OCI-LY1 (cell line): Measurements from ENCODE around the gene OR2D2.

ENCODE experiments used
- H2AFZ ChIP-seq: fragments of 200-600 bp; sonication (generic), shearing (Covaris generic); 2 replicates; pipeline ENCODE4 v1.6.0; 2014; ENCODE audit warnings: antibody characterized with exemption, mild to moderate bottlenecking, low read length
- H3F3A ChIP-seq: fragments of 200-600 bp; sonication (generic), shearing (Covaris generic); 2 replicates; pipeline ENCODE4 v1.6.0; 2014; ENCODE audit warnings: mild to moderate bottlenecking, antibody characterized with exemption, low read length, moderate library complexity; ENCODE audit not compliant: insufficient read depth
- H3K27ac ChIP-seq: fragments of 200-600 bp; sonication (generic); 2 replicates; pipeline ENCODE4 v1.5.1; 2014; ENCODE audit warnings: low read length, mixed run types, mild to moderate bottlenecking, low read depth; ENCODE audit not compliant: poor library complexity, severe bottlenecking
- H3K27me3 ChIP-seq: fragments of 200-600 bp; sonication (generic); 2 replicates; pipeline ENCODE4 v1.6.0; 2014; ENCODE audit warnings: antibody characterized with exemption, mild to moderate bottlenecking, low read length, moderate library complexity; ENCODE audit not compliant: insufficient read depth
- H3K36me3 ChIP-seq: fragments of 200-600 bp; sonication (generic); 2 replicates; pipeline ENCODE4 v1.6.1; 2014; ENCODE audit warnings: mild to moderate bottlenecking, antibody characterized with exemption, low read length, moderate library complexity, mixed read lengths; ENCODE audit not compliant: insufficient read depth
- H3K4me1 ChIP-seq: fragments of 200-600 bp; sonication (generic); 2 replicates; pipeline ENCODE4 v1.5.1; 2014; ENCODE audit warnings: mild to moderate bottlenecking, low read length, moderate library complexity; ENCODE audit not compliant: insufficient read depth, severe bottlenecking
- H3K4me2 ChIP-seq: fragments of 200-600 bp; sonication (generic), shearing (Covaris generic); 2 replicates; pipeline ENCODE4 v1.6.1; 2014; ENCODE audit warnings: low read length
- H3K4me3 ChIP-seq: fragments of 200-600 bp; sonication (generic); 2 replicates; pipeline ENCODE4 v1.5.1; 2014; ENCODE audit warnings: low read length, low read depth, mild to moderate bottlenecking, mixed read lengths; ENCODE audit not compliant: poor library complexity, severe bottlenecking
- H3K79me2 ChIP-seq: fragments of 200-600 bp; shearing (Covaris generic); 2 replicates; pipeline ENCODE4 v1.6.1; 2016; ENCODE audit warnings: mixed run types, low read length, mixed read lengths; ENCODE audit not compliant: insufficient read depth
- H3K9ac ChIP-seq: fragments of 200-600 bp; sonication (generic), shearing (Covaris generic); 2 replicates; pipeline ENCODE4 v1.6.1; 2014; ENCODE audit warnings: mild to moderate bottlenecking, low read length, mixed read lengths
- H3K9me2 ChIP-seq: fragments of 200-600 bp; sonication (generic), shearing (Covaris generic); 2 replicates; pipeline ENCODE4 v1.6.1; 2014; ENCODE audit warnings: low read depth, mild to moderate bottlenecking, low read length, mixed read lengths
- H3K9me3 ChIP-seq: fragments of 200-600 bp; shearing (Covaris generic); 2 replicates; pipeline ENCODE4 v1.6.1; 2014; ENCODE audit warnings: low read length, mixed read lengths
- H4K20me1 ChIP-seq: fragments of 200-600 bp; sonication (generic), shearing (Covaris generic); 2 replicates; pipeline ENCODE4 v1.6.0; 2016; ENCODE audit warnings: mild to moderate bottlenecking, low read length; ENCODE audit not compliant: insufficient read depth
- CTCF ChIP-seq: fragments of 200-600 bp; sonication (generic), shearing (Covaris generic); IDR thresholded peaks from 2 replicates; pipeline ENCODE4 v1.5.1; 2017; ENCODE audit warnings: mild to moderate bottlenecking, antibody characterized with exemption, low read length, moderate library complexity, mixed read lengths
- EZH2 ChIP-seq: fragments of 200-600 bp; sonication (generic), shearing (Covaris generic); IDR thresholded peaks from 2 replicates; pipeline ENCODE4 v1.8.0; 2017; ENCODE audit warnings: borderline replicate concordance, mixed run types, mild to moderate bottlenecking, antibody characterized with exemption, low read length, moderate library complexity, mixed read lengths

The OR2D2 gene

GRCh38 chr11:6895010-6895409 lies 2.7 kb upstream of the OR2D2 start:
- no peaks in the 10 kb centered on the region for H3K27me3 ChIP-seq
- H3K79me2 ChIP-seq: no peaks in the 10 kb centered on the region
- no peaks in the 10 kb centered on the region for H3K9me3 ChIP-seq
- H3K36me3 ChIP-seq: no peaks in the 10 kb centered on the region
- H4K20me1 ChIP-seq: no peaks in the 10 kb centered on the region
- H3K4me2 ChIP-seq: no peak overlapping the region
- H3F3A ChIP-seq: no peaks in the 10 kb centered on the region
- no peak overlapping the region for H3K4me3 ChIP-seq
- H3K4me1 ChIP-seq: no peaks in the 10 kb centered on the region
- no peak overlapping the region for H2AFZ ChIP-seq
- no peak overlapping the region for H3K9ac ChIP-seq
- H3K9me2 ChIP-seq: no peaks in the 10 kb centered on the region
- TF ChIP-seq CTCF (no peak), EZH2 (no peak)
- no peak overlapping the region for H3K27ac ChIP-seq

GRCh38 chr11:6894097-6894496 lies 1.8 kb upstream of the OR2D2 start:
- TF ChIP-seq EZH2 (no peak), CTCF (no peak)
- H3K27ac ChIP-seq: no peak overlapping the region
- H3K4me1 ChIP-seq: no peaks in the 10 kb centered on the region
- H4K20me1 ChIP-seq: no peaks in the 10 kb centered on the region
- no peaks in the 10 kb centered on the region for H3K9me3 ChIP-seq
- H3K9ac ChIP-seq: no peak overlapping the region
- no peak overlapping the region for H2AFZ ChIP-seq
- H3K9me2 ChIP-seq: no peaks in the 10 kb centered on the region
- no peak overlapping the region for H3K4me3 ChIP-seq
- H3F3A ChIP-seq: no peaks in the 10 kb centered on the region
- H3K36me3 ChIP-seq: no peaks in the 10 kb centered on the region
- no peaks in the 10 kb centered on the region for H3K79me2 ChIP-seq
- no peak overlapping the region for H3K4me2 ChIP-seq
- no peaks in the 10 kb centered on the region for H3K27me3 ChIP-seq

- no peaks in the 10 kb centered on the region for H3K9me3 ChIP-seq
- H3K79me2 ChIP-seq: no peaks in the 10 kb centered on the region
- H3K4me3 ChIP-seq: no peak overlapping the region
- no peaks in the 10 kb centered on the region for H4K20me1 ChIP-seq
- no peaks in the 10 kb centered on the region for H3K4me1 ChIP-seq
- H3K9me2 ChIP-seq: no peaks in the 10 kb centered on the region
- no peak overlapping the region for H3K4me2 ChIP-seq
- H3K9ac ChIP-seq: no peak overlapping the region
- no peaks in the 10 kb centered on the region for H3K27me3 ChIP-seq
- no peaks in the 10 kb centered on the region for H3K36me3 ChIP-seq
- H2AFZ ChIP-seq: no peak overlapping the region
- H3F3A ChIP-seq: no peaks in the 10 kb centered on the region
- H3K27ac ChIP-seq: no peak overlapping the region
- no peak for TF ChIP-seq EZH2
- no peak for TF ChIP-seq CTCF
These were observed 2.5 kb downstream of the OR2D2 start for GRCh38 chr11:6889835-6890234.
